SK-N-MC (cell line): Measurements from ENCODE around the gene HPSE.

ENCODE experiments used
- EZH2 ChIP-seq: fragments of 200-600 bp; sonication (generic); IDR thresholded peaks from one replicate; pipeline ENCODE4 v1.6.1; 2017; ENCODE audit warnings: antibody characterized with exemption
- POLR2AphosphoS5 ChIP-seq: IDR thresholded peaks from 2 replicates; pipeline ENCODE4 v1.6.1; 2012; ENCODE audit warnings: mild to moderate bottlenecking, low read depth, low read length, borderline replicate concordance

DNA sequence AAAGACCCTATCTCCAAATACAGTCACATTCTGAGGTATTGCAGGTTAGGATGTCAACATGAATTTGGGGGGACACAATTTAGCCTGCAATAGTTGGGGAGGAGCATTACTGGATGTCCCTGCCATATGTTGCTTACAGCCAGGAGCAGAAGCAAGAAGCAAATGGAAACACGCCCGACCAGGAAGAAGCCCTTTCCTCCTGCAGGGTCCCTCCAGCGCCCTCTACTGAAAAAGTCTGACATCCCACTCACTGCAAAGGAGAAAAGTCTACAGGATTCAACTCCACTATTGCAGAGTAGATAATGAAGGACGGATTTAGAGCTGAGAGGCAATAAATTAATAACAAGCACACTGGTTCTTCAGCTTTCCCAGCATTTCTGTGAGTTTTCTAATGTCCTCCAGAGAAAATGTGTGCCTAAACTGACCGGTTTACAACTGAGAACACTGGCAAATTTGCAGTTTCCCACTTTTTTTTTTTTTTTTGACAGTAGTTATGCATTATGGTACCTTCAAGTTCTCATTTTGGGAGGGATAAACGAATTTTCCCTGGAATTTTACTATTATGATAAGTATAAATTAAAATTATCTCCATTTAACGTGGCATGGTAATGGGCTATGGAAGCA is 81.8 kb downstream of the HPSE start:
- TF ChIP-seq EZH2 (no peak), POLR2AphosphoS5 (no peak)
